HepG2 (cell line): ENCODE data around the gene FGF19. TPM values are rescaled to one million over a fixed set of nuclear protein-coding genes. Genes with fewer than 3 reads are reported as not detected.

Experiments used
- FOSL2 ChIP-seq: sonication (generic); formaldehyde crosslinking; IDR thresholded peaks from 2 replicates; pipeline ENCODE4 v1.4.0; 2020; ENCODE audit warnings: missing genetic modification reagents
- HMG20B ChIP-seq: conservative IDR thresholded peaks from 2 replicates; pipeline ENCODE4 v1.6.1; 2016; ENCODE audit warnings: missing genetic modification reagents, missing compliant biosample characterization
- HNRNPL ChIP-seq: fragments of 200-400 bp; formaldehyde crosslinking; IDR thresholded peaks from 2 replicates; pipeline ENCODE4 v1.6.1; 2017; ENCODE audit warnings: mild to moderate bottlenecking, low read depth, low read length
- JARID2 ChIP-seq: sonication (generic); formaldehyde crosslinking; IDR thresholded peaks from 2 replicates; pipeline ENCODE4 v1.8.1; 2023; ENCODE audit warnings: missing genetic modification reagents, inconsistent platforms; ENCODE audit not compliant: insufficient replicate concordance
- MAF1 ChIP-seq: sonication (generic); formaldehyde crosslinking; IDR thresholded peaks from 2 replicates; pipeline ENCODE4 v1.5.0; 2020; ENCODE audit warnings: missing genetic modification reagents, borderline replicate concordance
- MIER2 ChIP-seq: IDR thresholded peaks from 2 replicates; pipeline ENCODE4 v1.6.1; 2016; ENCODE audit warnings: missing biosample characterization, missing genetic modification reagents
- MXI1 ChIP-seq: IDR thresholded peaks from 3 replicates; pipeline ENCODE4 v1.6.1; 2012; ENCODE audit warnings: low read depth, low read length, inconsistent platforms, borderline replicate concordance
- NR1H2 ChIP-seq: sonication (generic); formaldehyde crosslinking; IDR thresholded peaks from 2 replicates; pipeline ENCODE4 v1.8.1; 2022; ENCODE audit warnings: low read depth, missing genetic modification reagents, borderline replicate concordance
- PHF20 ChIP-seq: sonication (generic); formaldehyde crosslinking; IDR thresholded peaks from 2 replicates; pipeline ENCODE4 v1.5.0; 2020; ENCODE audit warnings: mild to moderate bottlenecking, missing genetic modification reagents
- RBM22 ChIP-seq: fragments of 200-400 bp; formaldehyde crosslinking; optimal IDR thresholded peaks from 2 replicates; pipeline ENCODE3; 2017; ENCODE audit warnings: mild to moderate bottlenecking, low read length, moderate library complexity
- REL ChIP-seq: sonication (generic); formaldehyde crosslinking; conservative IDR thresholded peaks from 2 replicates; pipeline ENCODE4 v1.8.0; 2022; ENCODE audit warnings: mild to moderate bottlenecking, missing genetic modification reagents, moderate library complexity
- SMARCC2 ChIP-seq: fragments of 450-650 bp; IDR thresholded peaks from 2 replicates; pipeline ENCODE4 v1.6.1; 2017; ENCODE audit warnings: antibody characterized with exemption, mild to moderate bottlenecking
- SP4 ChIP-seq: sonication (generic); formaldehyde crosslinking; IDR thresholded peaks from 2 replicates; pipeline ENCODE4 v1.8.1; 2023; ENCODE audit warnings: mild to moderate bottlenecking, missing genetic modification reagents
- ZFAT ChIP-seq: sonication (generic); formaldehyde crosslinking; conservative IDR thresholded peaks from 2 replicates; pipeline ENCODE4 v1.8.1; 2023; ENCODE audit warnings: missing genetic modification reagents, inconsistent platforms
- ZKSCAN8 ChIP-seq: IDR thresholded peaks from 2 replicates; pipeline ENCODE4 v1.6.1; 2016; ENCODE audit warnings: borderline replicate concordance, missing genetic modification reagents, missing compliant biosample characterization
- ZNF501 ChIP-seq: sonication (generic); formaldehyde crosslinking; IDR thresholded peaks from 2 replicates; pipeline ENCODE4 v1.5.1; 2020; ENCODE audit warnings: mild to moderate bottlenecking, moderate library complexity, missing genetic modification reagents
- ZNF558 ChIP-seq: sonication (generic); formaldehyde crosslinking; IDR thresholded peaks from 2 replicates; pipeline ENCODE4 v1.9.0; 2022; ENCODE audit warnings: mild to moderate bottlenecking, missing genetic modification reagents, borderline replicate concordance
- ZNF772 ChIP-seq: sonication (generic); formaldehyde crosslinking; IDR thresholded peaks from 2 replicates; pipeline ENCODE4 v1.5.0; 2020; ENCODE audit warnings: mild to moderate bottlenecking, missing genetic modification reagents
- ZNF788 ChIP-seq: sonication (generic); formaldehyde crosslinking; IDR thresholded peaks from 2 replicates; pipeline ENCODE4 v1.5.0; 2020; ENCODE audit warnings: mild to moderate bottlenecking, missing genetic modification reagents, borderline replicate concordance
- ZNF879 ChIP-seq: sonication (generic); formaldehyde crosslinking; IDR thresholded peaks from 2 replicates; pipeline ENCODE4 v1.8.1; 2023; ENCODE audit warnings: missing genetic modification reagents
- ZSCAN25 ChIP-seq: sonication (generic); formaldehyde crosslinking; IDR thresholded peaks from 2 replicates; pipeline ENCODE4 v1.8.0; 2022; ENCODE audit warnings: mild to moderate bottlenecking, missing genetic modification reagents
- polyA plus RNA-seq, 8 experiments: library from polyadenylated mRNA; depleted of rRNA in 3 of 8; stranded (reverse) in 7 of 8; unstranded in 1 of 8; fragments of >200 nt; fragmentation: Illumina TruSeq in 4 of 8; extraction: Trizol in 4 of 8; gene quantifications; 2 replicates each; pipeline versions ENCODE4 v1.2.1 to v1.2.3, GENCODE V29; 2011 to 2016; ENCODE audit warnings: low read depth in 4 of 8, missing spikeins in 1 of 8, mixed read lengths in 1 of 8; ENCODE audit not compliant: insufficient read depth in 1 of 8
- total RNA-seq, 5 experiments: library from RNA; depleted of rRNA; stranded (reverse); fragments of >200 nt; fragmentation: Illumina TruSeq; extraction: Trizol; gene quantifications; 2 replicates each; pipeline ENCODE4 v1.2.3, GENCODE V29; 2016; ENCODE audit warnings: low read depth in 1 of 5
- TF ChIP-seq, protein P1 (sequence below): IDR thresholded peaks from 2 replicates; pipeline ENCODE4 v1.6.1; 2016
- TF ChIP-seq, protein P2 (sequence below): sonication (generic); formaldehyde crosslinking; IDR thresholded peaks from 2 replicates; pipeline ENCODE4 v1.5.1; 2020; ENCODE audit warnings: missing genetic modification reagents, mild to moderate bottlenecking, borderline replicate concordance
- TF ChIP-seq, protein P3 (sequence below): sonication (generic); formaldehyde crosslinking; IDR thresholded peaks from 2 replicates; pipeline ENCODE4 v1.8.0; 2022; ENCODE audit warnings: mild to moderate bottlenecking, missing genetic modification reagents, moderate library complexity

The FGF19 gene
- total and polyA plus RNA-seq, 2 of the 13 experiments (the other 11 are each of a cell fraction or from before 2014, with no cell fraction given) = 0.07 TPM; not detected in 1

DNA sequence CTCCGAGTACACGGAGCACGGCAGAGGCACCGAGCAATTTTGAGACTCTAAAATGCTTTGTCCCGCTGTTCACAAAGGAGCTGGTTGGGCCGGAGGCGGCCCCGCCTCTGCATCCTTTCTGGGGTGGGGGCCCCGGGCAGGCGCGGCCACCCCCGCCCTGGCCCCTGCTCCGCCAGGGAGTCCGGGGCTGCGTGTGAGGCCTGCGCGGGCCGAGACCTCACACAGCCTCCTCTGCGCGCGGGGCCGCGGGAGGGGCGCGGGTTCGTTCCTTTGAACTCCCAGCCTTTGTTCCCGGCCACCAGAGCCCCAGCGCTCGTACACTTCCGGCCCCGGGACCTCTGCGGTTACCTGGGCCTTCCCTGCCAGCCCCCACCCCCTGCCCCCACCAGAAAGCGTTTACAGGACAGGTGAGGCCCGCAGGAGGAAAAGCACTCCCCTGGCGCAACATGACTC is 1.6 kb downstream of the FGF19 start (continued):
- TF ChIP-seq PHF20 (no peak), MAF1 (CRISPR knock-in tag) (no peak), SP4 (CRISPR knock-in tag) (no peak; the same call in 1 of the 2 replicates), JARID2 (CRISPR knock-in tag) (no peak), HMG20B (no peak), RBM22 (no peak), HNRNPL (no peak), MIER2 (CRISPR knock-in tag) (no peak), ZNF788 (CRISPR knock-in tag) (peak; percentile 59; the same call in 1 of the 2 replicates), ZNF772 (CRISPR knock-in tag) (no peak), ZNF558 (CRISPR knock-in tag) (no peak), SMARCC2 (no peak), FOSL2 (peak; percentile 57), ZNF501 (CRISPR knock-in tag) (no peak), ZKSCAN8 (CRISPR knock-in tag) (no peak), ZSCAN25 (CRISPR knock-in tag) (no peak), REL (CRISPR knock-in tag) (no peak), NR1H2 (no peak), ZNF879 (CRISPR knock-in tag) (no peak), MXI1 (no peak; the same call in 2 of the 3 replicates), ZFAT (CRISPR knock-in tag) (no peak)
- TF ChIP-seq, protein P1, sequence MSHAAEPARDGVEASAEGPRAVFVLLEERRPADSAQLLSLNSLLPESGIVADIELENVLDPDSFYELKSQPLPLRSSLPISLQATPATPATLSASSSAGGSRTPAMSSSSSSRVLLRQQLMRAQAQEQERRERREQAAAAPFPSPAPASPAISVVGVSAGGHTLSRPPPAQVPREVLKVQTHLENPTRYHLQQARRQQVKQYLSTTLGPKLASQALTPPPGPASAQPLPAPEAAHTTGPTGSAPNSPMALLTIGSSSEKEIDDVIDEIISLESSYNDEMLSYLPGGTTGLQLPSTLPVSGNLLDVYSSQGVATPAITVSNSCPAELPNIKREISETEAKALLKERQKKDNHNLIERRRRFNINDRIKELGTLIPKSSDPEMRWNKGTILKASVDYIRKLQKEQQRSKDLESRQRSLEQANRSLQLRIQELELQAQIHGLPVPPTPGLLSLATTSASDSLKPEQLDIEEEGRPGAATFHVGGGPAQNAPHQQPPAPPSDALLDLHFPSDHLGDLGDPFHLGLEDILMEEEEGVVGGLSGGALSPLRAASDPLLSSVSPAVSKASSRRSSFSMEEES (CRISPR knock-in tag) = no peak
- TF ChIP-seq, protein P2, sequence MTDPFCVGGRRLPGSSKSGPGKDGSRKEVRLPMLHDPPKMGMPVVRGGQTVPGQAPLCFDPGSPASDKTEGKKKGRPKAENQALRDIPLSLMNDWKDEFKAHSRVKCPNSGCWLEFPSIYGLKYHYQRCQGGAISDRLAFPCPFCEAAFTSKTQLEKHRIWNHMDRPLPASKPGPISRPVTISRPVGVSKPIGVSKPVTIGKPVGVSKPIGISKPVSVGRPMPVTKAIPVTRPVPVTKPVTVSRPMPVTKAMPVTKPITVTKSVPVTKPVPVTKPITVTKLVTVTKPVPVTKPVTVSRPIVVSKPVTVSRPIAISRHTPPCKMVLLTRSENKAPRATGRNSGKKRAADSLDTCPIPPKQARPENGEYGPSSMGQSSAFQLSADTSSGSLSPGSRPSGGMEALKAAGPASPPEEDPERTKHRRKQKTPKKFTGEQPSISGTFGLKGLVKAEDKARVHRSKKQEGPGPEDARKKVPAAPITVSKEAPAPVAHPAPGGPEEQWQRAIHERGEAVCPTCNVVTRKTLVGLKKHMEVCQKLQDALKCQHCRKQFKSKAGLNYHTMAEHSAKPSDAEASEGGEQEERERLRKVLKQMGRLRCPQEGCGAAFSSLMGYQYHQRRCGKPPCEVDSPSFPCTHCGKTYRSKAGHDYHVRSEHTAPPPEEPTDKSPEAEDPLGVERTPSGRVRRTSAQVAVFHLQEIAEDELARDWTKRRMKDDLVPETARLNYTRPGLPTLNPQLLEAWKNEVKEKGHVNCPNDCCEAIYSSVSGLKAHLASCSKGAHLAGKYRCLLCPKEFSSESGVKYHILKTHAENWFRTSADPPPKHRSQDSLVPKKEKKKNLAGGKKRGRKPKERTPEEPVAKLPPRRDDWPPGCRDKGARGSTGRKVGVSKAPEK (CRISPR knock-in tag) = no peak; the same call in 1 of the 2 replicates
- TF ChIP-seq, protein P3, sequence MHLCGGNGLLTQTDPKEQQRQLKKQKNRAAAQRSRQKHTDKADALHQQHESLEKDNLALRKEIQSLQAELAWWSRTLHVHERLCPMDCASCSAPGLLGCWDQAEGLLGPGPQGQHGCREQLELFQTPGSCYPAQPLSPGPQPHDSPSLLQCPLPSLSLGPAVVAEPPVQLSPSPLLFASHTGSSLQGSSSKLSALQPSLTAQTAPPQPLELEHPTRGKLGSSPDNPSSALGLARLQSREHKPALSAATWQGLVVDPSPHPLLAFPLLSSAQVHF (CRISPR knock-in tag) = no peak
